ENCODE data around the gene DPP6. TPM values are rescaled to one million over a fixed set of nuclear protein-coding genes. Genes with fewer than 3 reads are reported as not detected.

DPP6 gene
- total and polyA plus RNA-seq, 9 of the 15 experiments (the other 6 are each of a cell fraction or from before 2014, with no cell fraction given) = not detected

DNA sequence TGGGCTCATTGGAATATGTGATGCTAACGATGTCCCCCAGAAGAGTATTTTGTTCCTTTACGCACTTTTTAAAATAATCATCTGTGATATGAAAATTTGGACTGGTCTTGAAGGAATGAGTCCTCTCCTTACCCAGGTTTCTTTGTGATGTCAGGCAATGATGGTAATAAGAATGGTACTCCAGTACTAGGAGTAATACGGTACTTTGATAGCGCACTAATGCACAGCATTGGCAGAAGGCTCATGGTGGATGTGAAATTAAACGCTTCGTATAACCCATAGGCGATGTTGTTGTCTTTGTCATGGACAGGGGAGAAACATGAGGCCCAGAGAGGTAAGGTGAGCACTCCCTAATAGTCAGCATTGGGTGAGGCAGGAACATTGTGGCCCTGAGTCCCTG is 125.4 kb downstream of the DPP6 start:
- Histone ChIP-seq H3K4me2 (ENCODE audit: insufficient read depth, low read length) (no peak overlapping the region), H3K9me3 (replicated peaks; ENCODE audit: control insufficient read depth, insufficient read depth, low read depth, low read length) (no peaks in the 10 kb centered on the region), H3K27me3 (ENCODE audit: control insufficient read depth in 2 of 2, insufficient read depth in 2 of 2, low read length in 2 of 2) (peaks cover 3 to 5% of the 10 kb centered on the region in 2 experiments; a peak in 3 of 5 replicates), H2AFZ (ENCODE audit: low read depth, low read length) (no peak overlapping the region), H3K4me3 (no peak overlapping the region), H3K9me1 (ENCODE audit: control insufficient read depth, insufficient read depth, low read length) (no peaks in the 10 kb centered on the region), H3K9ac (ENCODE audit: insufficient read depth in 1 of 2, low read depth in 2 of 2, low read length in 2 of 2) (no peak overlapping the region), H4K20me1 (replicated peaks; ENCODE audit: control insufficient read depth, insufficient read depth, low read length) (no peaks in the 10 kb centered on the region), H3K79me2 (ENCODE audit: control insufficient read depth, insufficient read depth, low read length) (no peaks in the 10 kb centered on the region), H3K4me1 (replicated peaks in 1 of 2; ENCODE audit: control insufficient read depth in 2 of 2, insufficient read depth in 2 of 2, low read length in 2 of 2) (no peaks in the 10 kb centered on the region), H3K27ac (ENCODE audit: extremely low read depth, low read depth, low read length) (no peak overlapping the region), H3K36me3 (ENCODE audit: control insufficient read depth, insufficient read depth, low read length) (no peaks in the 10 kb centered on the region)
- 0% methylated on average over 7 of the region's 7 CpGs for WGBS (ENCODE audit: insufficient coverage, low coverage, missing lambda C conversion rate)
- in situ Hi-C loops (cut with MboI) = no loop called here
- POLR2A ChIA-PET = no interaction called here
- intact Hi-C loops (cut with micrococcal nuclease) = no loop called here
- ATAC-seq (no peak), FAIRE-seq (no peak), DNase-seq (ENCODE audit: extremely low read depth in 1 of 4, low spot score in 3 of 4) (no peak)
- TF ChIP-seq ZNF431 (CRISPR knock-in tag; IDR thresholded peaks at IDR 0.05) (no peak), ZNF197 (CRISPR knock-in tag; IDR thresholded peaks at IDR 0.05; ENCODE audit: low read depth) (no peak), CHD7 (IDR thresholded peaks at IDR 0.05; ENCODE audit: low read depth, low read length) (peak; percentile 93)
- CTCF ChIA-PET (ENCODE audit: low intra/inter-chr PET ratio) = no interaction called here
- BruUV-seq (replicated peaks) = no TSS peak
